OCI-LY3 (cell line): ENCODE results near the gene GUCA2B.

Source experiments
- H2AFZ ChIP-seq: fragments of 200-600, 300-600 bp; shearing (Covaris generic); 2 replicates; pipeline ENCODE4 v1.6.0; 2014; ENCODE audit warnings: antibody characterized with exemption, low read depth, low read length
- H3K27ac ChIP-seq: fragments of 200-600, 300-600 bp; sonication (generic); 2 replicates; pipeline ENCODE4 v1.5.1; 2014; ENCODE audit warnings: mild to moderate bottlenecking, low read length, moderate library complexity, mixed read lengths
- H3K27me3 ChIP-seq: fragments of 200-600, 300-600 bp; sonication (generic); 2 replicates; pipeline ENCODE4 v1.6.1; 2014; ENCODE audit warnings: low read depth, low read length, mixed read lengths
- H3K36me3 ChIP-seq: fragments of 200-600, 300-600 bp; sonication (generic); replicated peaks from 2 replicates; pipeline ENCODE3; 2014; ENCODE audit warnings: low read depth, low read length, mixed read lengths
- H3K4me1 ChIP-seq: fragments of 300-600, 200-600 bp; sonication (generic); 2 replicates; pipeline ENCODE4 v1.6.1; 2014; ENCODE audit warnings: low read length, mixed read lengths
- H3K4me2 ChIP-seq: fragments of 200-600, 300-600 bp; sonication (generic); 2 replicates; pipeline ENCODE4 v1.6.1; 2014; ENCODE audit warnings: low read length, mixed read lengths
- H3K4me3 ChIP-seq: fragments of 300-600, 200-600 bp; sonication (generic); 2 replicates; pipeline ENCODE4 v1.5.1; 2014; ENCODE audit warnings: antibody characterized with exemption, mild to moderate bottlenecking, low read length, moderate library complexity
- H3K79me2 ChIP-seq: fragments of 300-600, 200-600 bp; shearing (Covaris generic); 2 replicates; pipeline ENCODE4 v1.6.1; 2014; ENCODE audit warnings: mild to moderate bottlenecking, low read length, mixed read lengths
- H3K9ac ChIP-seq: fragments of 300-600, 200-600 bp; shearing (Covaris generic); 2 replicates; pipeline ENCODE4 v1.6.0; 2014; ENCODE audit warnings: mild to moderate bottlenecking, low read length, moderate library complexity
- H3K9me3 ChIP-seq: fragments of 200-600, 300-600 bp; shearing (Covaris generic); 2 replicates; pipeline ENCODE4 v1.6.1; 2014; ENCODE audit warnings: low read length, mixed read lengths; ENCODE audit not compliant: insufficient read depth
- H4K20me1 ChIP-seq: fragments of 200-600, 300-600 bp; sonication (generic); 2 replicates; pipeline ENCODE4 v1.6.1; 2016; ENCODE audit warnings: low read length, mixed read lengths; ENCODE audit not compliant: insufficient read depth
- CTCF ChIP-seq: fragments of 200-600, 300-600 bp; sonication (generic); IDR thresholded peaks from 2 replicates; pipeline ENCODE4 v1.5.1; 2014; ENCODE audit warnings: antibody characterized with exemption, low read length, low read depth
- EZH2phosphoT487 ChIP-seq: fragments of 200-600 bp; shearing (Covaris generic); IDR thresholded peaks from 2 replicates; pipeline ENCODE4 v1.6.1; 2018; ENCODE audit warnings: antibody characterized with exemption, mixed run types, low read depth

Gene GUCA2B

GRCh38 chr1:42184616-42185015 lies 31.4 kb downstream of the GUCA2B start:
- Histone ChIP-seq H3K4me1 (no peaks in the 10 kb centered on the region), H3K27ac (no peak overlapping the region), H3K9ac (no peak overlapping the region), H3K9me3 (no peaks in the 10 kb centered on the region), H2AFZ (no peak overlapping the region), H3K4me2 (no peak overlapping the region), H3K4me3 (no peak overlapping the region), H3K27me3 (no peaks in the 10 kb centered on the region), H4K20me1 (no peaks in the 10 kb centered on the region), H3K79me2 (no peaks in the 10 kb centered on the region), H3K36me3 (peaks cover 8% of the 10 kb centered on the region)
- TF ChIP-seq CTCF (no peak), EZH2phosphoT487 (no peak)

- H3K36me3 ChIP-seq: peaks cover 16% of the 10 kb centered on the region
Measured at GRCh38 chr1:42186152-42186551, 32.9 kb downstream of the GUCA2B start.

GRCh38 chr1:42189931-42190853 lies 37.0 kb downstream of the GUCA2B start:
- no peak overlapping the region for H3K27ac ChIP-seq
- H3K4me1 ChIP-seq: peaks cover 6% of the 10 kb centered on the region; the same call in 1 of the 2 replicates
- no peaks in the 10 kb centered on the region for H3K27me3 ChIP-seq
- H2AFZ ChIP-seq: no peak overlapping the region
- H3K79me2 ChIP-seq: no peaks in the 10 kb centered on the region
- no peak overlapping the region for H3K4me3 ChIP-seq
- TF ChIP-seq CTCF (no peak), EZH2phosphoT487 (no peak)
- no peak overlapping the region for H3K9ac ChIP-seq
- H3K4me2 ChIP-seq: no peak overlapping the region
- no peaks in the 10 kb centered on the region for H3K9me3 ChIP-seq
- no peaks in the 10 kb centered on the region for H4K20me1 ChIP-seq
- H3K36me3 ChIP-seq: peaks cover 19% of the 10 kb centered on the region

More at GRCh38 chr1:42186152-42186551, 32.9 kb downstream of the GUCA2B start:
- H2AFZ ChIP-seq: no peak overlapping the region
- H3K27me3 ChIP-seq: no peaks in the 10 kb centered on the region
- H3K4me3 ChIP-seq: no peak overlapping the region
- no peak for TF ChIP-seq EZH2phosphoT487
- TF ChIP-seq CTCF: no peak
- no peak overlapping the region for H3K27ac ChIP-seq
- no peaks in the 10 kb centered on the region for H3K9me3 ChIP-seq
- H3K4me2 ChIP-seq: no peak overlapping the region
- no peaks in the 10 kb centered on the region for H4K20me1 ChIP-seq
- H3K79me2 ChIP-seq: no peaks in the 10 kb centered on the region
- H3K4me1 ChIP-seq: no peaks in the 10 kb centered on the region
- no peak overlapping the region for H3K9ac ChIP-seq

- Histone ChIP-seq H3K79me2 (no peaks in the 10 kb centered on the region), H3K36me3 (peaks cover 19% of the 10 kb centered on the region), H3K27ac (no peak overlapping the region), H3K9ac (no peak overlapping the region), H4K20me1 (no peaks in the 10 kb centered on the region), H2AFZ (no peak overlapping the region), H3K4me3 (no peak overlapping the region), H3K27me3 (no peaks in the 10 kb centered on the region), H3K4me1 (peaks cover 6% of the 10 kb centered on the region; the same call in 1 of the 2 replicates), H3K4me2 (no peak overlapping the region), H3K9me3 (no peaks in the 10 kb centered on the region)
- TF ChIP-seq CTCF (no peak), EZH2phosphoT487 (no peak)
Measured at GRCh38 chr1:42191319-42191718, 38.1 kb downstream of the GUCA2B start.
